GOT3 (cell line): ENCODE measurements around the gene MINDY1.

Source experiments
- DNase-seq: peaks from one replicate; lab custom pipeline; 2025; ENCODE audit warnings: mixed read lengths; lab: John Stamatoyannopoulos, UW

Gene MINDY1

DNA sequence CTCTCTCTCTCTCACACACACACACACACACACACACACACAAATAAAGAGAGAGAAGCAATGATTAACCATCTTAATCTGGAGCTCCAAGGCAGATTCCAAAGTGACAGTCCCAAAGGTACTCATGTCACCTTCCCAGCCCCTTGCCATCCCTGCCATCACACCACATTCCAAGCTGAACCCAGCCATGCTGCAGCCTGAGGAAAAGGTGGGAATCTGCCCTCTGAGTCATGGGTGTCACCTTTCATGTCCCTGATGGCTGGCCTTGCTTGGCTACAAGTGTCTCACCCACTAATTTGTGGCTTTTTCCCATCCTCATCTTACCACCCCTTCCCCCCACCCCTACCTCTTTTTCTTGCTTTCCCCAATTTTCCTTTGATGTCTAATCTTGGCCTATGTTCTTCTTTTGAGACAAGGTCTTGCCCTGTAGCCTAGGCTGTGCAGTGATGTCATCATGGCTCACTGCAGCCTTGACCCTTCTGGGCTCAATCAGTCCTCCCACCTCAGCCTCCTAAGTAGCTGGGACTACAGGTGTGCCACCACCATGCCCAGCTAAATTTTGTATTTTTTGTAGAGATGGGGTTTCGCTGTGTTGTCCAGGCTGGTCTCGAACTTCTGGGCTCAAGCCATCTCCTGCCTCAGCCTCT lies 21.4 kb downstream of the MINDY1 start:
- DNase-seq = no peak

DNA sequence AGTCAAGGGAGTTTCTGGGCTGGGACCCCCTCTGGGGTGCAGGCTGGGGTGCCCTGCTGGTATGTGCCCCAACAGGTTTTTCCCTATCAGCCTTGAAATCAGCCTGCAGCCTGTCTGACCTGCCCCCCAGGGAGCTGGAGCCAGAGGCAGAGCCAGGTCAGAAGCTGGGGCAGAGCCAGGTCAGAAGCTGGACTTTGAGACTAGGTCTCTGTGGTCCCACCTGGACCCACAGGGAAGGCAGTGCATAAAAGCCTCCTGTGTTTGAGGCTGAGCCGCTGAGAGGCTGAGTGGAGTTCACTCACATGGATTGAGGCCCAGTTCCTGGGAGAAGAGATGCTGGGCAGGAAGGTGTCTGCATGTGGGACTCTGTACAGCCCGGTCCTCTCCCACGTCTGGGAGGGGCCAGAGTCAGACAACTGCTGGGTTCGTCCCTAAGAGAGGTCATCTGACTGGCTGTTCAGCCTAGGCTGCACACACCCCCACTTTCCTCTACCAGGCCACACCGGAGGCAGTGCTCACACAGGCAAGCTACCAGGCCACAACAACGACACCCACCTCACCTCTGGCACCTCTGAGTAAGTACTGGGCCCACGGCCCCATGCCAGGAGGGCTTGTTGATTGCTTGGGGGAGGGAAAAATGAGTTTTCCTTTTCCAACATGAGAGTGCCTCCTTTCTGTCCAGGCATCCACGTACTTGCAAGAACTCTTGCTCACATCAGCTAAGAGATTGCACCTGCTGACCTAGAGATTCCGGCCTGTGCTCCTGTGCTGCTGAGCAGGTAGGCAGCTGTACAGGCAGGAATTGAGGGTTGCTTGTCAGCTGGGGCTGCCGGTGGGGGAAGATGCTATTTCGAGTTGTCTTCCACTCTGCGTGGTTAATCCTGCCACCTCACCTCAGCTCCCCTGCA lies 24.6 kb downstream of the MINDY1 start, which contains the start of gene ANXA9:
Gene ANXA9, plus strand, starts transcription at position 488 of the 908 bp plus-strand sequence. CDS start 814 bp downstream, outside the sequence.
- no peak for DNase-seq

DNA sequence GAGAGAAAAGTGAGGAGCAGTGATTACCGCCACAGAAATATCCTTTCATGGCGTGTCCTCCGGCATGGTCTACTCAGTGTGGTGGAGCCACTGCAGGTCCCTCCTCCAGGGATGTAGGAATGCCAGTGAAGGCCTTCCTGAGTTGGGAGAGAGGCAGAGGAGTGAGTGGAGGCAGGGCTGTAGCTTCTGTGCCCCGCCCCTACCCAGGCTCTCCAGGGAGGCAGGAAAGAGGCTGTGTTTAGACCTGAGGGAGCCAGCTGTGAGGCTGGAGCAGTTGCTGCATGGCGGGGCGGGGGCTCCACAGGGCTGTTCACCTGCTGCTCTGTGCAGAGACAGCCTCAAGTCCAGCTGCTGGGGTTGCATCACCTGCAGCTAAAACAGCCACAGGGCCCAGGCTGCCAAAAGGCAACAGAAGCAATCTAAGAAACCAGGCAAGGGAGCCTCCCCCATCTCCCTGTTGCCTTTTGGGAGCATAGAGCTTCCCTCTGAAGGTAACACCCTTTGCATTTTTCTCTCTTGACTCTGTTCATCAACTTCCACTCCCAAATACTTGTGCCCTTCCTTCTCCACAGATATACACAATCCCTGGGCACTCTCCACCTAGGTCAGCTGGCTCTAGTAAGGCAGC lies 25.4 kb downstream of the MINDY1 start:
- no peak for DNase-seq

DNA sequence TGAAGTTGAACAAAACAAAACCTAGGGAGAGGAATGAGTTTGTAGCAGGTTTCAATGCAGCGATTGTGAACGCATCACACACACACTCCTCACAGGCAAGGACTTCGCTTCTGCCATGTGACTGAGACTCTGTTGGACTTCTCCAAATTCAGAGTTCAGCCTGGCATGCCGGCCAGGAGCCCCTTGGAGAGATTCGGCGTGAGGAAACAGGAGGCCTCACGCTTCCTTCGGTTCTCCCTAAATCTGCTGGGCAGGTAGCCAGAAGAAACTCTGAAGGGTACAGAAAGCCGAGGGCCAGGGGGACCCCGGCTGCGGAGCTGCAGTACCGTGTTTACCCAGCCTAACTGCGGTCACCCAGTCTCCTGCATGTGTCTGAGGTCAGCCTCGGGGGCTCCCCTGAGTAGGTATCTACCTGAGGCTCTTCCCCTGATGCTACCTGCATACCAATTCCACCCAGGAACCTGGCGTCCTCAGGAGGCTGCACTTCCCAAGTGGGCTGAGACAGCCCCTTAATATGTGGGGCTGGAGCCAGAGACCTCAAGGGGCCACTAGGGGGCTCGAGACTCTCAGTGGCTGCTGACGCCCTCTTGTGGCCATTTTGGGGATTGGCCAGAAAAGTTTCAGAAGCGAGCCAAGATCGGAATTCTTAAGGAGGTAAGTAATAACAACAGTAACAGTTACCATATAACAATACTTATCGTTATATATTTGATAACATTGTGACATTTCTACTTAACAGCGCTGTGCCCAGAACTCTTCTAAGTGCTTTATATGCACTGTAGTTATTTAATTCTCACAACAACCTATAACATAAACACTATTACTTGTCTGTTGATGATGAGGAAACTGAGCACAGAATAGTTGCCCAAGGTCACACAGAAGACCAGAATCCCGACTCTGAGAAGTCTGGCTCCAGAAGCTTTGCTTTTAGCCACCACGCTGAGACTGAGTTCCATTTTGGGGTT lies 27.3 kb downstream of the MINDY1 start:
- DNase-seq = peak; percentile 63

DNA sequence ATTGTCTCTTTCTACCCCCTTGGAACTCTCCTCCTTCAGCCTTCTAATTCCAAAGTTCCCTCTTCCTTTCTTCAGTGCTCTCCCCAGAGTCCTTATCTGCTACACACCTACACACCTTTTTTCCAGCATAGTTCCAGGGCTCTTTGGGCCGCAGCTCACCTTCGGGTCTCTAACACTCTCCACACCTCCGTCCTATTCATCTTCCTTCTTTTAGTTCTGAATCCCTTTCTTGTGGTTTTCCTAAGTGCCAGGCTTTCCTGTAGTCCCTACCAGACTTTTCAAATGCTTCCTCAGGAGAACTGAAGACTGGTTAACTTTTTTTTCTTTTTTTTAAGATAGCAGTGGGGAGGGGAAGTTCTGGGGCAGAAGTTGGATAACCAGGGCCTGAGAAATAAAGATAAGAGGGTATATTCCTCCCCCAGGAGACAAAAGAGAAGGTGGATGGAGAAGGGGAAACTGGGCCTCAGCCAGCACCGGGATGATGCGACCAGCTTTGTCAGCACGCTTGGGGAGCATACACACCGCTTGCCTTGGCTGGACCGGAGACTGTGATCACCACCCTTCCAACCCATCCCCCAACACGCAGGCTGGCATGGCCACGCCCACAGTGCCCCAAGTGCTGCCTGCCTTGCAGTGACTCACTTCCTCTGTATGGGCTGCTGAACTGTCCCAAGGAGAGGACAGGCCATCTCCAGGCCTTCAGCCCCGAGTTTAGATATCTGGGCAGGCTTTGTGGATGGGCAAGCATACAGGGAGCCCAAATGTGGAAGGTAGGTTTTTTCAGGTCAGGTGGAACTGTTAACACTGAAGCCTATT lies 29.6 kb downstream of the MINDY1 start:
- no peak for DNase-seq

DNA sequence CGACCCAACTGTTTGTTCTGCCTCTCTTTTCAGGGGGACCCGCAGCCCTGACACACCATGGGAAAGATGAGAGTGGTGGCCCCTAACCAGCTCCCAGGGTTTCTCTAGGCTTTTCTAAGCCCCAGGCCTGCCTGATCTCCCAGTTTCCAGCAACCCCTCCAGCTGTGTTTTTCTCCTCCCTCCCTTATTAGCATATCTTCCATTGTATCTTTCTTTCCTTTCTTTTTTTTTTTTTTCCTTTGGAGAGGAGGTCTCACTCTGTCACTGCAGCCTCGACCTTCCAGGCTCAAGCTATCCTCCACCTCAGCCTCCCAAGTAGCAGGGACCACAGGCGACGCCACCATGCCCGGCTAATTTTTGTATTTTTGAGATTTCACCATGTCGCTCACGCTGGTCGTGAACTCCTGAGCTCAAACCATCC lies 30.3 kb downstream of the MINDY1 start:
- no peak for DNase-seq

DNA sequence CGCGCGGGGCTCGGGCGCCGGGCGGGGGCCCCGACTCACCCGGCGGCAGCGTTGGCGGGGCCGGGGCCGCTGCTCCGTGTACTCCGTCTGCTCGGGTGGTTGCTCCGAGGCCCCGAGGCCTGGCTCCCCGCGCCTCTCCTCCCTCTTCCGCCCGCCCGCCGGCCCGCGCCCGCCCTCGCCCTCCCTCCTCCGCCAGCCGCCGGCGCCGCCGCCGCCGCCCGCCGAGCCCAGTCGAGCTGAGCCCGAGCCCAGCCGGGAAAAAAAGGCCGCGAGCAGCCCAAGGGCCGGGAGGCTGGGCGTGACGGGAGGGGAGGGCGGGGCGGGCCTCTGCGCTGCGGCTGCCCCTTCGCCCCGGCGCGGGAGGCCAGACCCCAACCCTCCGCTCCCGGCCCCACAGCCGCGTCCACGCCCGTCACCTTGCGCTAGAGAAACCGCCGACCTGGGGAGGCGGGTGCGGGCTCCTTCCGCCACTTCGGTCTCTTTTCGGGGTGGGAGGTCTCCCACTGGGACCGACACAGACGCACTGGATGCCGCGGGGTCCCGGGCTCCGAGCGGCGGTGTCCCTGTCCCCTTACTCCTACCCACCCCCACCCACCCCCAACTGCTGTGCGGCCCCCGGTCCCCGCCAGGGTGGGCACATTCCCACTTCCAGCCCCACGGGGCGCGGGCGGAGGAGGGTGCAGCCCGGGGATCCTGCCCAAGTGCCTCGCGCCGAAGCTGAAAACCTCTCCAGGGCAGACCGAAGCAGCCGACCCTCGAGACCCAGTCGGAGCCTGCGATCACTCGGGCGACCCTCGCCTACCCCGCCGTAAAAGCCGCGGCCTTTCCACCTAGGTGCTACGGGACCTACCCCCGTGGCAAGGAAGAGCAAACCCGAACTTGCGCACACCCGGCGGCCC lies 31.9 kb downstream of the MINDY1 start, which contains the start of gene CERS2:
Gene CERS2, minus strand, starts transcription at position 256 of the 899 bp plus-strand sequence. CDS start 5,745 bp downstream, outside the sequence.
- peak; percentile 50 for DNase-seq

DNA sequence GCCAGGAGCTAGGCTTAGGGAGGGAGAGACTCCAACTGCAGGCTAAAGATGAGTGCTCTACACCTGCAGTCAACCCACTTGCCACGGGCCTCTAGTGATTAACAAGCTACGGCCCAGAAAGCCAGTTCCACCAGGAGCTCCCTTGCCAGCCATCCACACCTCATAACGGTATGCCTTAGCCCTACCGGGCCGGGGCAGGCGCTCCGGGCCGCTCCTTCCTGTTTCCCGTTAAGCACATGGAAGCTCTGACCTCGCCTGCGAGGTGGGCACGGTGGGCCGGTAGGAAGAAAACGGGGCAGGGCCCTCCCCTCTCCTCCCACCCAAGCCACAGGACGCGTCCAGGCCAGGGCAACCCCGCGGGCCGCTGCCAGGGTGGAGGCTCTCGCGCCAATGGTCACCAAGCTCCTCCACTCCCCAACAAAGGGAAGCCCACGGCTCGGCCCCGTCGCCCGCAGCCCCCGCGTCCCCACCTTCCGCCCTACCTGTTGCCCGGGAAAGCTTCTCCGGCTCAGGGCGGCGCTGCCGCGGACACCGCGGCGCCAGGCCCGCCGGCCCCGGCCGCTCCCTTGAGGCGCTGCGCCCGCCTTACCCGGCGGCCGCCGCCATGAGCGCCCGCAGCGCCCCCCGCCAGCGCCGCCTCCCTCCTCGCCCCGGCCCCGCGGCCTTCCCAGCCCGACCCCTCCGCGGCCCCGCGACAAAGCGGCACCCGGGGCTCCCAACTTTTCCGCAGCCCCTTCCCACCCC lies 32.7 kb downstream of the MINDY1 start:
- no peak for DNase-seq

- no peak for DNase-seq
Observed at GRCh38 chr1:150973258-150973835, 33.4 kb downstream of the MINDY1 start.

DNA sequence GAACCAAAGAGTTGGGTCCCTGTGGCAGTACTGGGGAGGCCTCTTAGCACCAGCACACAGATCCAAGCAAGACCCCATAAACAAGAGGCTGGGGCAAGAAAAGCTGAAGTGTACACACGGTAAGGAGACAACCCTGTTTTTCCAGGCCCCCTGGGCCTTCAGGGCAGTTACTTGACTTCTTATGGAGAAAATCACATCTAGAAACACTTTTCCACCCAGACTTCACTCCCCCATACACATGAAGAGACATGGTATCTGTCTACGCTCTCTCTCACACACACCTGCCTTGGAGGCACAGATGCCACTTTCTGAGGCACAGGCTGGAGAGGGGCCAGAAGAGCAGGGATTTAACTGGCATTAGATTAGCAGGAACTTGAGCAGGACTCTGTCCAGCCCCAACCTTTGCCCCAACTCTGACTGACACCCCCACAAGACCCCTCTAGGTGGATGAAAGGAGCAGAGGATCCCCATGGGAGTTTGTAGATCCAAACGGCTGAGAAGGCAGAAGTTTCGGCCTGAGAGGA lies 34.2 kb downstream of the MINDY1 start:
- no peak for DNase-seq

GRCh38 chr1:150971583-150972416 lies 34.9 kb downstream of the MINDY1 start:
- DNase-seq = no peak

DNA sequence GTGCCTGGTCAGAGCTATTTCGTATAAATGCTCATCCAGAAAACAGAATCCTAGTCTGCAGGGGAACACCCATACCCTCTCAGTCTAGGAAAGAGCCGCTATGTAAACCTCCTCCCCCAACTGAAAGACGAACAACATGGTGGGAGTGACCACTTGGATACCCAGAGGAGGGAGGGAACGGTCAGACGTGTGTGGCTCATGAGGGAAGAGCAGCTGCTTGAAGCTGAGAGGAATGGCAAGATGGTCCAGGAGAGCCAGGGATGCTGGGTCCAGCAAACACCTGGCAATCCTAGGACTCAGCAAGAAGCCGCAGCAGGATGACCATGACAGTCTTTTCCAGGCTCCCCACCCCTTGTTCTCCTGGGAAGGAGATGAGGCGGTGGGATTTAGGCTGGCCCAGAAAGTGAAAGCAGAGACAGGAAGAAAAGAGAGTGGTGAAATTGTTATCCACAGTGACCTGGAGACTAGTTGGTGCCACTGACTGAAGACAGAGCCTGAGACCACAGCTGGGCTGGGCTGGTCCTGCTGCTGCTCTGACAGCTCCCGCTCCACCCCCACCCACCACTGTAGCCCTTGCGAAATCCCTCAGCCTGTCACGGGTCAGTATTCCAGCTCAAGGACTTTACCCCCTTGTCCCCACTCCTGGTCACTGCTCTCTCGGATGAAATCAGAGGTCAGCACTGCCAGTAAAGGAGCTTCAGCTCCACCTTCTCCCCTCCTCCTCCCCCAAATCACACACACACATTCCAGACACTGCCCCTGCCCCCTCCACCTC lies 35.7 kb downstream of the MINDY1 start:
- no peak for DNase-seq

DNA sequence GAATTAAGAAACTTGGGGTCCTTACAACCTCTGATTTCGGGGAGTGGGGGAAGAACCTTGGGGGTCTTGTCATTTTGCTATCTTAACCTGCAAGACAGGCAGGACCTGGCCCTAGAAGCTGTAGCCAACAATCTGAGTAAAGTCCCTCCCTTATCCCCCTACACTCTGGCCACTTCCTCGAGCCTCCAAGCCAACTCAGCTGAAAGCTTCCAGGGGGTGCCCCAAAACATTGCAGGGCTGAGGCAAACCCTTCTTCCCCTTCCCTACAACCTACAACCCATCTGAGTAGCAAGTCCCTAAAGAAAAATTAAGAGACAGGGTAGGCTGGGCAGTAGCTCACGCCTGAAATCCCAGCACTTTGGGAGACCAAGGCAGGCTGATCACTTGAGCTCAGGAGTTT lies 37.1 kb downstream of the MINDY1 start:
- DNase-seq = no peak

DNA sequence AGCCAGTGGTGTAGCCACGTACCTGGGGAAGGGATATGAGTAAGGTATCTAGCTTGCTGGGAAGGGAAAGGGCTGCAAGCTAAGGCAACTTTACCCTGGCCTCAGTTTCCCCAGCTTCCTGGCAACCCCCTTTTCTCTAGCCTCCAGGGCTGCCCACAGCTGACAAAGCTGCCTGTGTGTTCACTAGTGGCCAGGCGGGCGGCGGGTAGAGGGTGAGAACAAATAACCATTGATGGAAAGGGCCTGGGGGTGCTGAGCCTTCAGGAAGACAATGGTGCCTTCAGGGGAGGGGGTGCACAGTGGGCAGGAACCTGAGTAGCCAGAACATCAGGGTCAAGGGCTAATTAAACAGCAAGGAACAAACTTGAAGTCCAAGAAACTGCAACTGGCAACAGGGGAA lies 38.2 kb downstream of the MINDY1 start:
- no peak for DNase-seq

GRCh38 chr1:150967936-150968335 lies 38.8 kb downstream of the MINDY1 start:
- DNase-seq = no peak

DNA sequence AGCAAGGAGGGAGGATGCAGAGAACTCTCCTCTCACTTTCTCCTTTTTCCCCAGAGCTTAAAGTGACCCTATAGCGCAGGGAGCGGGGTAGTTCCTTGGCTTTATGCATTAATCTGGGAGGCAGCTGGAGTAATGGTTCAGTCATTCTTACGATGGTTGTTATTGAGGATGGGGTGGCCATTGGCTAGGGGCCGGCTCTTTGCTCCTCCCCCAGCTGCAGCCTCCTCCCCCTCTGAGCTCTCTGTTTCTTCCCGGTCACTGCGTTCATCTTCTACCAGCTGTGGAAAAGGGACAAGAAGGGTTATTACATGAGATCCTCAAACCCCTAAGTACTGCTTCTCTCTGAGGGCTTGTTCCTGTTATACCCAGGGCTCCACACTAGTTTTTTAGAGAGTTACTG lies 40.7 kb downstream of the MINDY1 start:
- no peak for DNase-seq
